ENCODE measurements around the gene HYAL3. TPM values are rescaled to one million over a fixed set of nuclear protein-coding genes. Genes with fewer than 3 reads are reported as not detected.

The HYAL3 gene
- total and polyA plus RNA-seq, 10 of the 15 experiments (the other 5 are each of a cell fraction or from before 2014, with no cell fraction given) = 0.37 to 4.2 (median 2.8) TPM

- TF ChIP-seq MTA2 (IDR thresholded peaks at IDR 0.05; ENCODE audit: low read depth) (no peak), ZBTB4 (CRISPR knock-in tag; IDR thresholded peaks at IDR 0.05) (no peak), RFX5 (IDR thresholded peaks at IDR 0.05; ENCODE audit: low read depth, low read length) (no peak), HSF1 (IDR thresholded peaks at IDR 0.05; ENCODE audit: low read depth, low read length) (no peak), KAT2A (conservative IDR thresholded peaks at IDR 0.05; ENCODE audit: control insufficient read depth, low read depth, low read length) (no peak), SUZ12 (IDR thresholded peaks at IDR 0.05; ENCODE audit: unreplicated experiment) (no peak), ATF3 (IDR thresholded peaks at IDR 0.05; ENCODE audit: borderline replicate concordance, extremely low read depth, low read depth, low read length) (no peak), PAX5 (IDR thresholded peaks at IDR 0.05; ENCODE audit: borderline replicate concordance, low read depth, low read length) (no peak), ATF7 (IDR thresholded peaks at IDR 0.05; ENCODE audit: low read depth) (no peak), FOS (IDR thresholded peaks at IDR 0.05; ENCODE audit: borderline replicate concordance, extremely low read depth, insufficient read length) (no peak), NFIC (IDR thresholded peaks at IDR 0.05; ENCODE audit: low read depth, low read length) (no peak), BMI1 (IDR thresholded peaks at IDR 0.05; ENCODE audit: borderline replicate concordance) (peak; percentile 58), POLR2AphosphoS2 (IDR thresholded peaks at IDR 0.05; ENCODE audit: low read depth, low read length) (no peak), SMAD1 (IDR thresholded peaks at IDR 0.05; ENCODE audit: low read depth, partially characterized antibody) (no peak), DPF2 (IDR thresholded peaks at IDR 0.05) (0 out of 2 replicates have a peak, but pooled peaks have one; percentile 17), NFXL1 (IDR thresholded peaks at IDR 0.05; ENCODE audit: borderline replicate concordance) (no peak), SMAD5 (IDR thresholded peaks at IDR 0.05; ENCODE audit: low read depth) (no peak), RBBP5 (conservative IDR thresholded peaks at IDR 0.05) (no peak), EED (IDR thresholded peaks at IDR 0.05; ENCODE audit: low read depth) (no peak), TBL1XR1 (IDR thresholded peaks at IDR 0.05; ENCODE audit: low read depth, low read length) (no peak), PAX8 (IDR thresholded peaks at IDR 0.05) (no peak), POLR2A (IDR thresholded peaks at IDR 0.05; ENCODE audit: low read depth, low read length) (no peak), SIN3A (IDR thresholded peaks at IDR 0.05; ENCODE audit: low read depth, low read length) (no peak), CBX3 (IDR thresholded peaks at IDR 0.05; ENCODE audit: borderline replicate concordance, low read depth) (no peak), SREBF1 (IDR thresholded peaks at IDR 0.05; ENCODE audit: low read length) (no peak), ZZZ3 (IDR thresholded peaks at IDR 0.05; ENCODE audit: control insufficient read depth, insufficient read length, low read depth) (no peak), EP300 (IDR thresholded peaks at IDR 0.05; ENCODE audit: borderline replicate concordance in 1 of 2, control insufficient read depth in 1 of 2, low read depth in 2 of 2, low read length in 2 of 2) (no peak), TAF1 (IDR thresholded peaks at IDR 0.05; ENCODE audit: borderline replicate concordance, low read depth, low read length) (no peak), LARP7 (IDR thresholded peaks at IDR 0.05) (peak; percentile 60; the same call in 1 of the 2 replicates)
These were observed 46.5 kb upstream of the HYAL3 start, which contains the start of gene ZMYND10 (continued) for GRCh38 chr3:50345586-50346234.

All from GM12878 (cell line).